Measurements from ENCODE around the gene GPC3.

- TF ChIP-seq ZNF416 (tag by site-specific recombination; IDR thresholded peaks at IDR 0.05) (no peak), CTCF (tag by site-specific recombination; IDR thresholded peaks at IDR 0.05) (no peak), TCF7L2 (IDR thresholded peaks at IDR 0.05; ENCODE audit: borderline replicate concordance, low read depth, low read length) (no peak), YY1 (tag by site-specific recombination; IDR thresholded peaks at IDR 0.05) (no peak)
Measured at GRCh38 chrX:133669214-133669613, 316.2 kb downstream of the GPC3 start.

Measured in HEK293 (cell line).